Endothelial cell (in vitro differentiated cells): ENCODE data around the gene TMEM109. TPM values are rescaled to one million over a fixed set of nuclear protein-coding genes. Genes with fewer than 3 reads are reported as not detected.
"Not testable (repeated sequence)": the region's sequence is repeated elsewhere in the genome, so short reads cannot be mapped to it uniquely, and the experiment has no call there.

Experiments
- DNase-seq: peaks from one replicate; pipeline ENCODE4 v3.0.0; 2021; ENCODE audit warnings: low spot score
- H3K27ac Mint-ChIP-seq: one replicate; pipeline ENCODE4 v1.8.0; 2021; ENCODE audit warnings: mixed read lengths, inconsistent platforms; ENCODE audit not compliant: unreplicated experiment
- H3K27me3 Mint-ChIP-seq: one replicate; pipeline ENCODE4 v1.8.0; 2021; ENCODE audit warnings: mild to moderate bottlenecking, moderate library complexity, mixed read lengths, inconsistent platforms; ENCODE audit not compliant: unreplicated experiment
- H3K36me3 Mint-ChIP-seq: one replicate; pipeline ENCODE4 v1.8.0; 2021; ENCODE audit warnings: mild to moderate bottlenecking, low read depth, mixed read lengths, inconsistent platforms; ENCODE audit not compliant: unreplicated experiment
- H3K4me1 Mint-ChIP-seq: one replicate; pipeline ENCODE4 v1.8.0; 2021; ENCODE audit warnings: mild to moderate bottlenecking, mixed read lengths, inconsistent platforms; ENCODE audit not compliant: unreplicated experiment
- H3K4me3 Mint-ChIP-seq: one replicate; pipeline ENCODE4 v1.8.0; 2021; ENCODE audit warnings: mild to moderate bottlenecking, mixed read lengths, inconsistent platforms; ENCODE audit not compliant: unreplicated experiment
- H3K9me3 Mint-ChIP-seq: one replicate; pipeline ENCODE4 v1.8.0; 2021; ENCODE audit warnings: mixed read lengths, inconsistent platforms; ENCODE audit not compliant: unreplicated experiment
- total RNA-seq: library from RNA; stranded (reverse); fragmentation: NEBNext Ultra II Directional; extraction: Animal tissue kit (Norgen Biotek cat#: 25700); gene quantifications from one replicate; pipeline ENCODE4 v1.2.1, GENCODE V29; 2021; ENCODE audit not compliant: unreplicated experiment
- TF ChIP-seq, protein P1 (sequence below): fragments of 200-600 bp; sonication (generic); IDR thresholded peaks from one replicate; pipeline ENCODE4 v1.5.0; 2021; ENCODE audit warnings: antibody characterized with exemption; ENCODE audit not compliant: unreplicated experiment

TMEM109 gene
- total RNA-seq, 1 donor from 2014 or later: 95.1 TPM

DNA sequence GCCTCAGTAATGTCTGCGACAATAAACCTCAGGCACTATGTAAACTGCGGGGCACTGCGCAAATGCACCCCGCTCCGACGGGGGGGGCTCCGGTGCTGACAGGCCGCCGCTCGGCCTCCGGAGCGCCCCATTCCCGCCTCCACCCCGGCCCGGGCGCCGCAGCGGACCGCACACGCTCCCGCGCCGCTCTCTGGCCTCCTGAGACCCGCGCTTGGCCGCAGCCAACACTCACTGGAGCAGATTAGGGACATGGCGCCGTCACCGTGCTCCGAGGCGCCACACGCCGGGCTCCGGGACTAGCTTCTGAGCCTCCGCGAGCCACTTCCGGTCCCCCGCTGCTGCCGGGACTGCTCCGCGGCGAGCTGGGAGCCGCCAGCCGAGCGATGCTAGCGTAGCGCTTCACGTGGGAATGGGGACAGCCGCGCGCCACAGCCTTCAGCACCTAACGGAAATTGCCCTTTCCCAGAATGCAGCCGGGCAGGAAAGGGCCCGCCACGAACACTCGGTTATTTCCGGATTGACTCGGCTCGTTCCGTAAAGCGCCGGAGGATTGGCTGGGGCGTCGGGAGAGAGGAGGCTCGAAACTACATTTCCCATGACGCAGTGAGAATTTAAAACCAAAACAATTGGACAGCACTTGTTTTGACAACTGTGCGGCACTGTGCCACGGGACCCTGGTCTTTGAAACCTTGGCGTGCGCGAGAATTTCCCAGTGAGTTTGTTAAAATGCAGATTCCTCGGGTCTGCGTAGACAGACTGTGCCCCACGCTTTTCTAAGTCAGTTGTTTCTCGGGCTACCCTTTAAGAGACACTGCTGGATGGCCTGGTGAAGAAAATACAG is 7.6 kb upstream of the TMEM109 start, which contains the start of gene PRPF19:
PRPF19 (minus strand) TSS at position 454 of the 841 bp plus-strand sequence; CDS start at position 251, 203 bp downstream.
- peak within 1 kb of the TSS; percentile 89 for H3K4me3 Mint-ChIP-seq
- peak within 1 kb of the TSS; percentile 92 for H3K27ac Mint-ChIP-seq
- no peaks in the 10 kb centered on the region for H3K9me3 Mint-ChIP-seq
- H3K36me3 Mint-ChIP-seq: peaks cover 19% of the 10 kb centered on the region
- peak; percentile 99 for DNase-seq
- peaks cover 42% of the 10 kb centered on the region for H3K4me1 Mint-ChIP-seq
- TF ChIP-seq, protein P1, sequence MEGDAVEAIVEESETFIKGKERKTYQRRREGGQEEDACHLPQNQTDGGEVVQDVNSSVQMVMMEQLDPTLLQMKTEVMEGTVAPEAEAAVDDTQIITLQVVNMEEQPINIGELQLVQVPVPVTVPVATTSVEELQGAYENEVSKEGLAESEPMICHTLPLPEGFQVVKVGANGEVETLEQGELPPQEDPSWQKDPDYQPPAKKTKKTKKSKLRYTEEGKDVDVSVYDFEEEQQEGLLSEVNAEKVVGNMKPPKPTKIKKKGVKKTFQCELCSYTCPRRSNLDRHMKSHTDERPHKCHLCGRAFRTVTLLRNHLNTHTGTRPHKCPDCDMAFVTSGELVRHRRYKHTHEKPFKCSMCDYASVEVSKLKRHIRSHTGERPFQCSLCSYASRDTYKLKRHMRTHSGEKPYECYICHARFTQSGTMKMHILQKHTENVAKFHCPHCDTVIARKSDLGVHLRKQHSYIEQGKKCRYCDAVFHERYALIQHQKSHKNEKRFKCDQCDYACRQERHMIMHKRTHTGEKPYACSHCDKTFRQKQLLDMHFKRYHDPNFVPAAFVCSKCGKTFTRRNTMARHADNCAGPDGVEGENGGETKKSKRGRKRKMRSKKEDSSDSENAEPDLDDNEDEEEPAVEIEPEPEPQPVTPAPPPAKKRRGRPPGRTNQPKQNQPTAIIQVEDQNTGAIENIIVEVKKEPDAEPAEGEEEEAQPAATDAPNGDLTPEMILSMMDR: no peak
- peaks cover 6% of the 10 kb centered on the region for H3K27me3 Mint-ChIP-seq

GRCh38 chr11:60908803-60909202 is 5.2 kb upstream of the TMEM109 start:
- TF ChIP-seq, protein P1: no peak
- no peak overlapping the region for H3K4me3 Mint-ChIP-seq
- peaks cover 10% of the 10 kb centered on the region for H3K27me3 Mint-ChIP-seq
- peaks cover 9% of the 10 kb centered on the region for H3K36me3 Mint-ChIP-seq
- peaks cover 65% of the 10 kb centered on the region for H3K4me1 Mint-ChIP-seq
- no peaks in the 10 kb centered on the region for H3K9me3 Mint-ChIP-seq
- no peak for DNase-seq
- no peak overlapping the region for H3K27ac Mint-ChIP-seq

DNA sequence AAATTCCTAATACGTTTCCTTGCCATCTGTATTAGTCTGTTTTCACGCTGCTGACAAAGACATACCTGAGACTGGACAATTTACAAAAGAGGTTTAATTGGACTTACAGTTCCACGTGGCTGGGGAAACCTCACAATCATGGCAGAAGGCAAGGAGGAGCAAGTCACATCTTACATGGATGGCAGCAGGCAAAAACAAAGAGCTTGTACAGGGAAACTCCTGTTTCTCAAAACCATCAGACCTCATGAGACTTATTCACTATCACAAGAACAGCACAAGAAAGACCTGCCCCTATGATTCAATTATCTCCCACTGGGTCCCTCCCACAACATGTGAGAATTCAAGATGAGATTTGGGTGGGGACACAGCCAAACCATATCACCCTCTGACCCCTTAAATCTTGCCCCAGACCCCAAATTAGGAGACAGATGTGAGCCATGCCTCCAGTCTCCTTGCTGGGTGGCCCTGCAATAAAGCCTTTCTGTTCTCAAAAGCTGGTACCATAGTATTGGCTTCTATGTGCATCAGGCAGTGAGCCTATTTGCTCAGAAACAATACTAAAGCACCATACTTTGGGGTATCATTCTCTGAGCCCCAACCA is 4.2 kb upstream of the TMEM109 start:
- H3K9me3 Mint-ChIP-seq, H3K27ac Mint-ChIP-seq, H3K4me3 Mint-ChIP-seq, DNase-seq, H3K36me3 Mint-ChIP-seq: not testable (repeated sequence)
- H3K27me3 Mint-ChIP-seq: peaks cover 13% of the 10 kb centered on the region
- peaks cover 60% of the 10 kb centered on the region for H3K4me1 Mint-ChIP-seq

- Mint-ChIP-seq H3K4me1 (peaks cover 61% of the 10 kb centered on the region), H3K27ac (peak overlapping the region; percentile 98), H3K36me3 (peaks cover 9% of the 10 kb centered on the region), H3K9me3 (no peaks in the 10 kb centered on the region), H3K4me3 (no peak overlapping the region), H3K27me3 (peaks cover 17% of the 10 kb centered on the region)
- TF ChIP-seq, protein P1: no peak
- no peak for DNase-seq
Measured at GRCh38 chr11:60910281-60910687, 3.7 kb upstream of the TMEM109 start.

GRCh38 chr11:60910711-60911380 is 3.1 kb upstream of the TMEM109 start:
- Mint-ChIP-seq H3K27me3 (peaks cover 17% of the 10 kb centered on the region), H3K4me1 (peaks cover 63% of the 10 kb centered on the region), H3K9me3 (no peaks in the 10 kb centered on the region), H3K36me3 (peaks cover 9% of the 10 kb centered on the region), H3K4me3 (peak overlapping the region; percentile 72), H3K27ac (peak overlapping the region; percentile 98)
- DNase-seq: peak; percentile 36
- TF ChIP-seq, protein P1: no peak
